Thyroid gland (tissue), 4 donors: ENCODE measurements around the gene TRUB1.

Source experiments
- CTCF ChIP-seq, 6 experiments: fragments of 200-600 bp in 3 of 6; fragments of 450-650 bp in 3 of 6; sonication (generic) in 3 of 6; IDR thresholded peaks; one replicate each; pipeline ENCODE4 v1.5.1; 2016 to 2019; ENCODE audit warnings: antibody characterized with exemption in 6 of 6, mild to moderate bottlenecking in 2 of 6, inconsistent platforms in 1 of 6, moderate library complexity in 1 of 6
- POLR2A ChIP-seq, 2 donors: fragments of 450-650 bp; IDR thresholded peaks; one replicate each; pipeline ENCODE4 v1.6.1; 2017; ENCODE audit warnings: antibody characterized with exemption in 2 of 2, mild to moderate bottlenecking in 2 of 2, moderate library complexity in 1 of 2

- no peak for TF ChIP-seq CTCF (IDR thresholded peaks at IDR 0.05)
- TF ChIP-seq POLR2A (IDR thresholded peaks at IDR 0.05): no peak
Observed at GRCh38 chr10:114902151-114902550, 35.8 kb upstream of the TRUB1 start.
